ENCODE data around the gene MYF5.

MYF5 gene

DNA sequence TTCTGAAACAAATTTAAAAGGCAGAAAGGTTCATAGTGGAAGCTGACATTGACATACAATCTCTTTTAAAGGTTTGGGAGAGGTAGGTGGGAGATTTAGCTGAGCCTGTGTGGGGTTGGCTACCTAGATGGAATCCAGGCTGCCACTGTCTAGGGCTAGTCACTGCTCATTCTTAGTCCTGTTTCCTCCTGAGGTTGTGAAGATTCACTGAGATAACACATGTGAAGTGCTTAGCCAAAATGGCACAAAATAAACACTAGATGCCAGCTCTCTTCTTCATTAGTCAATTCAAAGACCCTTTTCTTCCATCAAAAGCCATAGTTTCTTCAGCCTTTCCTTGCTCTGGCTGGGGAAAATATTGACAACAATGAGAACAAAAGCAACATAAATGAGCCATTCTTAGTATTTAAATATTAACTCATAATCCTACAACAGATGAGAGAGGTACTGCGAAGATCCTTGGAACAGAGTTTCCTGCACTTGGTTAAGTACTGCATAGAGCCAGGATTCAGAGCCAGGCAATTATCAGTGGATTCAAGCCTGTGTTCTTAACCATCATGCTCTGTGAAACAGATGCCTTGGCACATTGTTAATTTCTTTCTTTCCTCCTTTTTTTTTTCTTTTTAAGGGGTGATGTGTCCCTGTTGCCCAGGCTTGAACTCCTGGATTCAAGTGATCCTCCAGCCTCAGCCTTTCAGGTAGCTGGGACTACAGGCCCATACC lies 5.8 kb upstream of the MYF5 start:
- TF ChIP-seq, protein P1, sequence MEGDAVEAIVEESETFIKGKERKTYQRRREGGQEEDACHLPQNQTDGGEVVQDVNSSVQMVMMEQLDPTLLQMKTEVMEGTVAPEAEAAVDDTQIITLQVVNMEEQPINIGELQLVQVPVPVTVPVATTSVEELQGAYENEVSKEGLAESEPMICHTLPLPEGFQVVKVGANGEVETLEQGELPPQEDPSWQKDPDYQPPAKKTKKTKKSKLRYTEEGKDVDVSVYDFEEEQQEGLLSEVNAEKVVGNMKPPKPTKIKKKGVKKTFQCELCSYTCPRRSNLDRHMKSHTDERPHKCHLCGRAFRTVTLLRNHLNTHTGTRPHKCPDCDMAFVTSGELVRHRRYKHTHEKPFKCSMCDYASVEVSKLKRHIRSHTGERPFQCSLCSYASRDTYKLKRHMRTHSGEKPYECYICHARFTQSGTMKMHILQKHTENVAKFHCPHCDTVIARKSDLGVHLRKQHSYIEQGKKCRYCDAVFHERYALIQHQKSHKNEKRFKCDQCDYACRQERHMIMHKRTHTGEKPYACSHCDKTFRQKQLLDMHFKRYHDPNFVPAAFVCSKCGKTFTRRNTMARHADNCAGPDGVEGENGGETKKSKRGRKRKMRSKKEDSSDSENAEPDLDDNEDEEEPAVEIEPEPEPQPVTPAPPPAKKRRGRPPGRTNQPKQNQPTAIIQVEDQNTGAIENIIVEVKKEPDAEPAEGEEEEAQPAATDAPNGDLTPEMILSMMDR (IDR thresholded peaks at IDR 0.05; ENCODE audit: extremely low read depth, insufficient read depth, missing control alignments), result no peak
- in situ Hi-C loops (cut with MboI; ENCODE audit: low pct_unique_long_range_greater_than_20kb, low sequenced_read_pairs, unreplicated experiment), result no loop called here
- no peak for DNase-seq (ENCODE audit: low spot score)

DNA sequence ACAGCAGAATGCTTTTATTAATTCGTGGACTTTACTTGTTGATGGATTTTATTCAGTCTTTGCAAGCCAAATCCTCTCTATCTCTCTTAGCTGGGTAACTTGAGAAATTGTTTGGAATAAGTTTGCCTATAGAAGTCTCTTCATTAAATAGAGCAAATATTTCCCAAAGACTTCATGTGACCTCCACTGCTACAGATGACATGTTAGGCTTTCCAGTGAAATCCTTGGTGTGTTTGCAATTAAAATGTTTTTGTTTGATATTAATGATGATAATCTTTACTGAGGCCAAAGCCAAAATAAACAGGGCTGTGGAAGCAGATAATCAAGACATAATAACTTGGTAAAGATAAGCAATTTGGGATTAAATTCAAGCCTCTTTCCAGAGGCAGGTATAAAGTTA lies 4.8 kb upstream of the MYF5 start:
- in situ Hi-C loops (cut with MboI; ENCODE audit: low pct_unique_long_range_greater_than_20kb, low sequenced_read_pairs, unreplicated experiment), result no loop called here

DNA sequence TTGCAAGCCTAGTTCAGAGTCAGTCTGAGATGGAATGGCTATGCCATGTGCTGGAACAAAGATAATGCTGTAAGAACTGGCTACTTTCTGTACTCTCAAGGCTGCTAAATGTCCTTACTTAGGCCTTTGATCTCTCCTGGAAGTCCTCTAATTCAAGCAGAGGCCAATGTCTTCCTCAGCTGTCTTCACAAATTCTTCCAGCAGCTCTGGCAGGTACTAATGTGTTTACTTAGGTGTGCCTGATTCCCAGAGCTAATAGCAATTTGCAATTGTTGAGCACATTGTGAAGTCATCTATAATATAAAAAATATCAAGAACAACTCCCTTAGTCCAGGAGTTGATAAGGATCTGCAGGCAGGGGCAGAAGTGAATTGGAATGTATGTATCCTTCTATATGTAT lies 3.8 kb upstream of the MYF5 start:
- TF ChIP-seq, protein P1 (IDR thresholded peaks at IDR 0.05; ENCODE audit: extremely low read depth, insufficient read depth, missing control alignments), result no peak
- no peak for DNase-seq (ENCODE audit: low spot score)
- in situ Hi-C loops (cut with MboI; ENCODE audit: low pct_unique_long_range_greater_than_20kb, low sequenced_read_pairs, unreplicated experiment), result no loop called here

More for the DNA sequence above, 4.8 kb upstream of the MYF5 start:
- DNase-seq (ENCODE audit: low spot score), result no peak
- TF ChIP-seq, protein P1 (IDR thresholded peaks at IDR 0.05; ENCODE audit: extremely low read depth, insufficient read depth, missing control alignments), result no peak

DNA sequence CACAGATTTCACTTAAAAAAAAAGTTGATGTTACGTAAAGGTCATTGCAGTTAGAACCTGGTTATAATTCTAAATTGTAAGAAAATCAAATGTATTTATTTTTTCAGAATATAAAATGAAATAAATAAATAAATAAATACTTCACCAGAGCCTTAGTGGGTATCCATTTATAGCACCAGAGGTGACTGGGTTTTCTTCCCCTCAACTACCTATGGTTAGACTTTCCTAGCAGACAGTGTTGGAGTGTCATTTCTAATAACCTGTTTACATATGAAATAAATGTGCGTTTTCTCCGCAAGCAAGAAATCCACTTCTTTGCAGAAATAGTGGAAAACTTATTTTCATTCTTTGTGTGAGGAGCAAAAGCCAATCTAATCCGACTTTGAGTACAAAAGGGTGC lies 3.3 kb upstream of the MYF5 start:
- in situ Hi-C loops (cut with MboI; ENCODE audit: low pct_unique_long_range_greater_than_20kb, low sequenced_read_pairs, unreplicated experiment), result no loop called here
- TF ChIP-seq, protein P1 (IDR thresholded peaks at IDR 0.05; ENCODE audit: extremely low read depth, insufficient read depth, missing control alignments), result no peak
- no peak for DNase-seq (ENCODE audit: low spot score)

DNA sequence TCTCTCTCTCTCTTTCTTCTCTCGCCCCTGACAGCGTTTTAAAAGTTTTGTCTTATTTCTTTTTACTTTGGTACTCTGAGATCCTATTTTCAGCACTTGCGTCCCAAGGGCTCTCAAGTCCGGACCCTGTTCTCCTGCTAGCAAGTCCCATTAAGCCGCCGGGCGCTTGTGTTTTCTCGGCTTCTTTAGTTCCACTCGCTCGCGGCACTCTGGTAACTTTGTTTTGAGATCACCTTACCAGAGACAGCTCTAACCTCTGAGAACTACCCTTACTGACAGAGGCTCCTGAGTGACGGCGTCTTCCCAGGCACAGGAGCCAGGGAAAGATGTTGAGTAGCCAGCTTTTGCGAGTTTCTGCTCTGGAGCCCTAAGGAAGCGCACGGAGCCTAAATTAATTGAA lies 2.7 kb upstream of the MYF5 start:
- no peak for DNase-seq (ENCODE audit: low spot score)

DNA sequence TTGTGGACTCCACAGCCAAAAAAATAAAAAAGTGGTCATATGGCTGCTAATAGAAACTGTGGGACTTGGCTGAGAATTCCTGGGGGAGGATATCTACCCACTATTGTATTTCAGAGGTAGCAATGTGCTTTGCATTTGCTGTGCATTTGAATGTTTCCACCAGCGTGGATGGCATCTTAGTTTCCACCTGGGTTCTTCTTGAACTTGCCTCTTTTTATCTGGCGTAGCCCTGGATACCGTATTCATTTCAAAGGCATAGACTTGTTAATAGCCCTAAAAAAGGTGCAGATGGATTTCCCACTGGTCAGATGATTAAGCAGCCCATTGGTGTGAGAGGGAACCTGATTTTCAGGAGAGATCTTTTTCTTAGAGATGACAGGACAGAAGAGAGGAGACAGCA lies 1.9 kb upstream of the MYF5 start:
- no peak for DNase-seq (ENCODE audit: low spot score)
- in situ Hi-C loops (cut with MboI; ENCODE audit: low pct_unique_long_range_greater_than_20kb, low sequenced_read_pairs, unreplicated experiment), result no loop called here
- TF ChIP-seq, protein P1 (IDR thresholded peaks at IDR 0.05; ENCODE audit: extremely low read depth, insufficient read depth, missing control alignments), result no peak

More for the DNA sequence above, 2.7 kb upstream of the MYF5 start:
- TF ChIP-seq, protein P1 (IDR thresholded peaks at IDR 0.05; ENCODE audit: extremely low read depth, insufficient read depth, missing control alignments), result no peak
- in situ Hi-C loops (cut with MboI; ENCODE audit: low pct_unique_long_range_greater_than_20kb, low sequenced_read_pairs, unreplicated experiment), result no loop called here
